Testis (tissue), 3 donors: ENCODE results near the gene NPC2. TPM values are rescaled to one million over a fixed set of nuclear protein-coding genes. Genes with fewer than 3 reads are reported as not detected.
"Not testable (repeated sequence)": the region's sequence is repeated elsewhere in the genome, so short reads cannot be mapped to it uniquely, and the experiment has no call there.

ENCODE experiments used
- DNase-seq: peaks from one replicate; pipeline ENCODE4 v3.0.0-alpha.2; 2019
- H3K27ac ChIP-seq, 2 donors: fragments of 200-600 bp; sonication (generic); one replicate each; pipeline ENCODE4 v1.5.1; 2019
- H3K27me3 ChIP-seq: fragments of 200-600 bp; sonication (generic); one replicate; pipeline ENCODE4 v1.5.1; 2019
- H3K36me3 ChIP-seq: fragments of 200-600 bp; sonication (generic); one replicate; pipeline ENCODE4 v1.5.1; 2017; ENCODE audit warnings: low read depth; ENCODE audit errors: missing control alignments
- H3K4me1 ChIP-seq: fragments of 200-600 bp; sonication (generic); one replicate; pipeline ENCODE4 v1.5.1; 2019
- H3K4me3 ChIP-seq, 2 donors: fragments of 200-600 bp; sonication (generic); one replicate each; pipeline ENCODE4 v1.5.1; 2017 to 2019
- H3K9me3 ChIP-seq: fragments of 200-600 bp; sonication (generic); one replicate; pipeline ENCODE4 v1.5.1; 2017
- POLR2A ChIP-seq: fragments of 450-650 bp; IDR thresholded peaks from one replicate; pipeline ENCODE4 v1.6.1; 2017; ENCODE audit warnings: antibody characterized with exemption, mild to moderate bottlenecking, moderate library complexity
- WGBS, 2 donors: methylation state at CpG; one replicate each; pipeline ENCODE4 v1.1.5; 2018; 5-methylcytosine and 5-hydroxymethylcytosine counted together
- intact Hi-C: fragments of 100-400 bp; cut with DNase I; formaldehyde crosslinking; loops from one replicate; pipeline ENCODE4 v1.15.1; 2023; ENCODE audit warnings: low total_unique reads
- polyA plus RNA-seq: library from polyadenylated mRNA; stranded (reverse); fragments of 350-450 nt; fragmentation: Illumina TruSeq; extraction: RNeasy Lipid Tissue Mini Kit (QIAGEN cat#74804); gene quantifications from one replicate; pipeline ENCODE4 v1.2.3, GENCODE V29; 2014; ENCODE audit warnings: low read depth, low replicate concordance; ENCODE audit not compliant: insufficient read depth
- total RNA-seq, 2 donors: library from RNA; depleted of rRNA; stranded (reverse); fragments of >200 nt; gene quantifications; one replicate each; pipeline ENCODE4 v1.2.3, GENCODE V29; 2016
- TF ChIP-seq, protein P1 (sequence below), 3 experiments: fragments of 450-650 bp in 2 of 3; fragments of 200-600 bp in 1 of 3; sonication (generic) in 1 of 3; IDR thresholded peaks; one replicate each; pipeline ENCODE4 v1.5.1; 2016 to 2019; ENCODE audit warnings: antibody characterized with exemption in 3 of 3, mild to moderate bottlenecking in 2 of 3, moderate library complexity in 1 of 3

Gene NPC2
- total and polyA plus RNA-seq, 3 donors from 2014 or later, result 291 to 628 (median 393) TPM

- Histone ChIP-seq H3K27ac (no peak overlapping the region), H3K27me3 (no peaks in the 10 kb centered on the region), H3K4me3 (no peak overlapping the region), H3K9me3 (no peaks in the 10 kb centered on the region), H3K4me1 (no peaks in the 10 kb centered on the region), H3K36me3 (no peaks in the 10 kb centered on the region)
- intact Hi-C loops, result no loop called here
- no peak for TF ChIP-seq POLR2A
- TF ChIP-seq, protein P1, sequence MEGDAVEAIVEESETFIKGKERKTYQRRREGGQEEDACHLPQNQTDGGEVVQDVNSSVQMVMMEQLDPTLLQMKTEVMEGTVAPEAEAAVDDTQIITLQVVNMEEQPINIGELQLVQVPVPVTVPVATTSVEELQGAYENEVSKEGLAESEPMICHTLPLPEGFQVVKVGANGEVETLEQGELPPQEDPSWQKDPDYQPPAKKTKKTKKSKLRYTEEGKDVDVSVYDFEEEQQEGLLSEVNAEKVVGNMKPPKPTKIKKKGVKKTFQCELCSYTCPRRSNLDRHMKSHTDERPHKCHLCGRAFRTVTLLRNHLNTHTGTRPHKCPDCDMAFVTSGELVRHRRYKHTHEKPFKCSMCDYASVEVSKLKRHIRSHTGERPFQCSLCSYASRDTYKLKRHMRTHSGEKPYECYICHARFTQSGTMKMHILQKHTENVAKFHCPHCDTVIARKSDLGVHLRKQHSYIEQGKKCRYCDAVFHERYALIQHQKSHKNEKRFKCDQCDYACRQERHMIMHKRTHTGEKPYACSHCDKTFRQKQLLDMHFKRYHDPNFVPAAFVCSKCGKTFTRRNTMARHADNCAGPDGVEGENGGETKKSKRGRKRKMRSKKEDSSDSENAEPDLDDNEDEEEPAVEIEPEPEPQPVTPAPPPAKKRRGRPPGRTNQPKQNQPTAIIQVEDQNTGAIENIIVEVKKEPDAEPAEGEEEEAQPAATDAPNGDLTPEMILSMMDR (IDR thresholded peaks at IDR 0.05), result no peak
- DNase-seq, result no peak
- WGBS, 2 donors, result 94 to 95% methylated on average over 11 of the region's 11 CpGs
Measured at GRCh38 chr14:74538411-74539391, 45.6 kb upstream of the NPC2 start.

DNA sequence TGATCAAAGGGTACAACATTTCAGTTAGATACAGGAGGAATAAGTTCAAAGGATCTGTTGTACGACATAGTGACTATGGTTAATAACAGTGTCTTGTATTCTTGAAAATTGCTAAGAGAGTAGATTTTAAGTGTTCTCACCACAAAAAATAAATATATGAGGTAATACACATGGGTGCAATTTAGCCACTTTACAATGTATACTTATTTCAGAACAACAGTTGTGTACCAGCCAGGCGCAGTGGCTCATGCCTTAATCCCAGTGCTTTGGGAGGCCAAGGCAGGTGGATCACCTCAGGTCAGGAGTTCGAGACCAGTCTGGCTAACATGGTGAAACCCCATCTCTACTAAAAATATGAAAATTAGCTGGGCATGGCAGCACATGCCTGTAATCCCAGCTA, 43.2 kb upstream of the NPC2 start:
- 94 to 97% methylated on average over 3 of the region's 3 CpGs for WGBS, 2 donors
- H3K4me1 ChIP-seq, H3K27me3 ChIP-seq, H3K9me3 ChIP-seq, H3K36me3 ChIP-seq, H3K27ac ChIP-seq, H3K4me3 ChIP-seq, intact Hi-C loops, DNase-seq: not testable (repeated sequence)

DNA sequence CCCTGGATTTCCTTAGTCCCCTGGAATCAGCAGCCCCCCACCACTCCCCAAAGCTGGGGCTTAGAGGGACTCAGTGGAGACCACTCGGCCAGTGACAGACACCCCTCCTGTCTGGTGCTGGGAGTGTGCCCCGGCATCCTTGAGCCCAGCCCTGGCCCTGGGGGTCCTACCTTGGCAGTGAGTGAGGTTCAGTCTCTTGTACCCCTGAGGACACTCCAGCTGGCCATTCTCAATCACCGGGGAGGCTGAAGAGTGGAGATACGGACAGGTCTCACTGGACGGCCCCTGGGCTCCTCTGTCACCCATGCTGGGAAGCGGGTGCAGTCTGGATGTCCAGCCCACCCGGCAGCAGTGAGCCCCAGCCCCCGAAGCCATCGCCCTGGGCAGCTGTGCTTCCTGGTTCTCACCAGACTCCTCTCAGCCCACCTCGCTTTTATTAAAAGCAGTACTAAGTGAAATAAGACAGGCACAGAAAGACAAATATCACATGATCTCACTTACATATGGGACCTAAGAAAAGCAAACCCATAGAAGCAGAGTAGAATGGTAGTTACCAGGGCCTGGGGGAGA, 42.7 kb upstream of the NPC2 start:
- 81 to 90% methylated on average over 8 to 10 of the region's 10 CpGs for WGBS, 2 donors
- intact Hi-C loops, result no loop called here
- Histone ChIP-seq H3K27me3 (no peaks in the 10 kb centered on the region), H3K27ac (no peak overlapping the region), H3K4me3 (no peak overlapping the region), H3K9me3 (no peaks in the 10 kb centered on the region), H3K4me1 (no peaks in the 10 kb centered on the region), H3K36me3 (no peaks in the 10 kb centered on the region)
- DNase-seq, result no peak
- TF ChIP-seq POLR2A, result no peak
- TF ChIP-seq, protein P1 (IDR thresholded peaks at IDR 0.05), result no peak

DNA sequence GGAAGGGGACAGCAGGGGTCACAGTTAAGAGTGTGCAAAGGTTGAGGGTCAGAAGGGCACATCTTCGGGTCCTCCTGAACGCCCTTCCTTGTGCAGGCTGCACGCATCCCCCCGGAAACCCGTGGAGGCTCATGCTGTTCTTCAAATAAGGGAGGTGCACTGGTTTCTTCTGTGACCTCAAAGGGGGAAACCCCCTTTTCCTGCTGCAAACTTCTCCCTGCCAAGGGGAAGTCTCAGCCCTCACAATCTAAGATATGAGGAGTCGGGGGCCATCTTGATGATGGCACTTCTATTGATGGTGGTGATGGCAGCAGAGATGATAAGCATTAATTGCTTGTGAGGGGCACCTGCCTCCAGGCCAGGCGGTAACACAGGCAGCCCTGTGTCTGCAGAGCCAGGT, 40.5 kb upstream of the NPC2 start:
- Histone ChIP-seq H3K27me3 (no peaks in the 10 kb centered on the region), H3K4me1 (no peaks in the 10 kb centered on the region), H3K9me3 (no peaks in the 10 kb centered on the region), H3K27ac (no peak overlapping the region), H3K36me3 (no peaks in the 10 kb centered on the region), H3K4me3 (no peak overlapping the region)
- TF ChIP-seq, protein P1 (IDR thresholded peaks at IDR 0.05), result no peak
- no peak for TF ChIP-seq POLR2A
- WGBS, 2 donors, result 86% methylated on average over 6 to 7 of the region's 7 CpGs
- DNase-seq, result no peak
- intact Hi-C loops, result no loop called here

DNA sequence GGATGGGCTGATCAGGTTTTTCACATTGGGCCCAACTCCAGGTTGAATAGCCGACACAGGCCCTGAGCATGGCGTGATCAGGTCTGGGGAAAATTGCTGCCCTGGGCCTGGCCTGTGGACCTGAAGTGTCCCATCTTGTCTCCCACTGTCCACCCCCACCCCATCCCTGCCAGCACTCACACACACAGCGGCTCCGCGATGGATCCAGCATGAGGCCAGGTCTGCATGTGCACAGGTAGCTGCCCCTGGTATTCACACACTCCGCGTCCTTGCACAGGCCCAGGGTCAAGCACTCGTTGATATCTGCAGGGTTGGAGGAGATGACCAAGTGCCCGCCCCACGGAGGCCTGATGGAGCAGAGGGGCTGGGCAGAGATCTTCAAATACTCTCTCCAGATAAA, 39.1 kb upstream of the NPC2 start:
- no peak for DNase-seq
- no peak overlapping the region for H3K4me3 ChIP-seq
- no peaks in the 10 kb centered on the region for H3K4me1 ChIP-seq
- H3K9me3 ChIP-seq, result no peaks in the 10 kb centered on the region
- H3K36me3 ChIP-seq, result no peaks in the 10 kb centered on the region
- 88% methylated on average over 10 of the region's 10 CpGs for WGBS, 2 donors
- TF ChIP-seq, protein P1 (IDR thresholded peaks at IDR 0.05), result no peak
- TF ChIP-seq POLR2A, result no peak
- intact Hi-C loops, result no loop called here
- H3K27ac ChIP-seq, result no peak overlapping the region
- no peaks in the 10 kb centered on the region for H3K27me3 ChIP-seq
